ENCODE measurements around the gene GUCY2C. TPM values are rescaled to one million over a fixed set of nuclear protein-coding genes. Genes with fewer than 3 reads are reported as not detected.

Gene GUCY2C
- polyA plus RNA-seq, 4 donors = 0.38 to 0.89 (median 0.56) TPM

DNA sequence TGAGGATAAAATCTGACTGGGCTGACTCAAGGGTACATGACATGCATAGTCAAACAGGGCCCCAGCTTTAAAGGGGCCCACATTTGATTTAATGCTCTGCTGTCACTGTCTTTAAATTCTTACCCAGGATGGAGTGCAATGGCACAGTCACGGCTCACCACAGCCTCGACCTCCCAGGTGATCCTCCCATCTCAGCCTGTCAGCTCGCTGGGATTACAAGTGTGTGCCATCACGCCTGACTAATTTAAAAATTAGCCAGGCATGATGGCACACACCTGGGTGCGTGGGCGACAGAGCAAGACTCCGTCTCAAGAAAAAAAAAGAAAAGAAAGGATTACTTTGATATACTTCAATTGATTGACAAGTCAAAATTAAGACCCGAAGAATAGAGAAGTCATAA, 119.5 kb downstream of the GUCY2C start:
- DNase-seq (ENCODE audit: low read depth in 4 of 4, low spot score in 3 of 4) = no peak

DNA sequence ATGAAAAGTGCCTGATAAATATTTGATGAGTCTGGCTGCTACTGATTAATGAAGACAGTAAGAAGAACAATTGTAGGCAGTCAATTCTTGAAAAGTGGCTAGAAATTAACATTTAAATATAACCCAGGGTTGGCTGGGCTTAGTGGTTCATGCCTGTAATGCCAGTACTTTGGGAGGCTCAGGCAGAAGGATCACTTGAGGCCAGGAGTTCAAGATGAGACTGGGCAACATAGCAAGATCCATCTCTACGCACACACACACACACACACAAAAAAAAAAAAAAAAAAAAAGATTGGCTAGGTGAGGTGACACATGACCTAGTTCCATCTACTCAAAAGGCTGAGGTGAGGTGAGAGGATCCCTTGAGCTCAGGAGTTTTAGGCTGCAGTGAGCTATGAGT, 120.8 kb downstream of the GUCY2C start:
- DNase-seq (ENCODE audit: low read depth in 4 of 4, low spot score in 3 of 4) = no peak

DNA sequence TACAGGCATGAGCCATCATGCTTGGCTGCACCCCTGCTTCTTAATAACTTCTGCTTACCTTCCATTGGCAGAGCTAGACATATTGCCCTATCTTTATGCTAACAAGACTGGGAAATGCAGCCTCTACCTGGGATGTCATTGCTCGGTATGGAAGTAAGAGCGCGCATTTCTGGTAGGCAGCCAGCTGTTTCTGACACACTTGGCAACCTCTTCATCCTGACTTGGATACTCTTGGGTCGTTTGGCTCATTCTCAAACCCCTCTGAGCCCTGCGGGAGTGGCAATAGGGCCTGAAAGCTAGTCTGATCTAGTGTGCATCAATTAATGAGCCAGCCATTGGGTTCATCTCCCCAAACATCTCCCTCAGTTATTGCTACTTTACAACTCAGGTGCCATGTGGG, 123.3 kb downstream of the GUCY2C start:
- DNase-seq (ENCODE audit: low read depth in 4 of 4, low spot score in 3 of 4) = no peak

DNA sequence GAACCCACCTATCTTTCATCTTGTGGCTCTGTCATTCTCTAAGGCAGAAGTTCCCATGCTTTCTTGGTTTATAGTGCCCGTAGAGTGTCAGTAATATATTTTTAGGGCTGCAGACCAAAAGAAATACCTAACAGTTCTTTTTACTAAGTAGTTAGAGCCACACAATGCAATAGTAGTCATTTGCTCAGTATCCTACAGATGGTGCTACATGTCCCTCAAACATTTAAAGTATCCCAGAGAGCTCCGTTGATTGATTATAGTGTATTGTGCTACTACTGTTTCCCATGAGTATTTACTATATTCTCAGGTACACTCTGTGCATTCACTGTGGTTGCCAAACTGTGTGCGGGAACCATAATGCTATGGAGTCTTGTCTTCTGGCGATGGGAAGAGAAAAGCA, 124.0 kb downstream of the GUCY2C start:
- DNase-seq (ENCODE audit: low read depth in 4 of 4, low spot score in 3 of 4) = no peak

DNA sequence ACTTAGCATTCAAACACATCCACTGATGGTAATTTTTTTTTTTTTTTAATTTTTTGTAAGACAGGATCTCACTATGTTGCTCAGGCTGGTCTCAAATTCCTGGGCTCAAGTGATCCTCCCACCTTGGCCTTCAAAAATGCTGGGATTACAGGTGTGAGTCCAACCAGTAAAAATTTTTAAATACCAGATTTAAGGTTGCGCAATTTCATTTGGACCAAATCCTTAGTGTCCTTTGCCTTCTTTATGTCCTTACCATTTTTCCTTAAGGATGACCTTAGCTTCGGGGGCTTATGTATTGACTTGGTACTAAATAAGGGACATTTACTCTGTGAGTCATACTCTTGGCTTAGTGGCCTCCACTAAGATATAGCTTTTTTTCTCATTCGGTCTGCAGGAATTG, 124.6 kb downstream of the GUCY2C start:
- no peak for DNase-seq (ENCODE audit: low read depth in 4 of 4, low spot score in 3 of 4)

DNA sequence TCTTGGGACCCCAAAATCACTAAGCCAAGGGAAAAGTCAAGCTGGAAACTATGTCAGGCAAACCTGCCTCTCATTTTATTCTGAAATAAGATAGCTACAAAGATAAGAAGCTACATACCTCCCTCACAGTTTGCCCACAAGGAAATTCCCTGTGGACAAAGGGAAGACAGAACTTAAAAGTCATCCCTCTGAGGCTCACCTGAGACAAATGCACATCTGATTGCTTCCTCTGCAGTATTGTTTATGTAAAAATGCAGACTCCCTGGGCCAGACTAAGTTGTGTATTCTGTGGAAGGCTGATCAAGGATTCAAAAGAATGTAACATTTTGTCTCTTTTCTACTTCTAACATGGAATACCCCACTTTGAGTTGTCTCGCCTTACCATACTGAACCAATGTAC, 126.2 kb downstream of the GUCY2C start:
- DNase-seq (ENCODE audit: low read depth in 4 of 4, low spot score in 3 of 4) = no peak

DNA sequence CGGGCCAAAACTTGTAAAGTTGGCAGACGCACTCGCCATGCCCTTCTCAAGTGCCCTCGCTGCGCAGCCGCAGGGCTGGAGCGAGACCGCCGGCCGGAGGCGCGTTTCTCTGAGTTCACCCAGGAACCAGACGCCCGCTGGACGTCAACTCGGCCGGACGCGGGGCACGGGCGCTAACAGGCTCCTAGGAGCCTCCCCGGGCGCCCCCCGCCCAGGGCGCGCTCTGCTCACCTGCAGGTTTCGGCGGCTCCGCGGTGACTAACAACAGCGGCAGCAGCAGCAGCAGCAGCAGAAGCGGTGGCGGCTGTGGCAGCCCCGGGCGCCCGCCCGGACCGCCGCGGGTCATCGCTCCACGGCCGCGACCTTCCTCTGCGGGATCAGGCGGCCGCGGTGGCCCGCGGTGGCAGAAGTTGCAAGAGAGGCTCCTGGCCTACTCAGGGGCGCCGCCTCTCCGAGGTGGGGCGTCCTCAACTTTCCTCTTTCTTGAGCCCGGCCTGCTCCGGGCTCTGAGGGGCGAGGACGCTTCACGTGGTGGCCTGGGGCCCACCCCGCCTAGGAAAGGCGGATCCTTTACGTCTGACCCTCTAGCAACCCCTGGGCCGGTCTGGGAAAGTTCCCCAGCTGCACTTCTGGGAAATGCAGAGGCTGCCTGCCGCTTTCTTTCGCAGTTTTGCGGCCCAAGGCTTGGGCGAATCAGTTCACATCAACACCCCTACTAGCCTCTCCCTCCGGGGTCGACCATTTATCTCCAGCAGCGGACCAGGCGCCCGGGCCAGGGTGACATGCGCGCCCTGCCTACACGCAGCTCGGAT, 128.8 kb downstream of the GUCY2C start, which contains the start of gene PLBD1:
Gene PLBD1 (minus strand): TSS at position 533 of the 812 bp plus-strand sequence. CDS start 187 bp downstream, at position 346.
- peak; percentile 22 to 51 (median 49) for DNase-seq (ENCODE audit: low read depth in 4 of 4, low spot score in 3 of 4)

DNA sequence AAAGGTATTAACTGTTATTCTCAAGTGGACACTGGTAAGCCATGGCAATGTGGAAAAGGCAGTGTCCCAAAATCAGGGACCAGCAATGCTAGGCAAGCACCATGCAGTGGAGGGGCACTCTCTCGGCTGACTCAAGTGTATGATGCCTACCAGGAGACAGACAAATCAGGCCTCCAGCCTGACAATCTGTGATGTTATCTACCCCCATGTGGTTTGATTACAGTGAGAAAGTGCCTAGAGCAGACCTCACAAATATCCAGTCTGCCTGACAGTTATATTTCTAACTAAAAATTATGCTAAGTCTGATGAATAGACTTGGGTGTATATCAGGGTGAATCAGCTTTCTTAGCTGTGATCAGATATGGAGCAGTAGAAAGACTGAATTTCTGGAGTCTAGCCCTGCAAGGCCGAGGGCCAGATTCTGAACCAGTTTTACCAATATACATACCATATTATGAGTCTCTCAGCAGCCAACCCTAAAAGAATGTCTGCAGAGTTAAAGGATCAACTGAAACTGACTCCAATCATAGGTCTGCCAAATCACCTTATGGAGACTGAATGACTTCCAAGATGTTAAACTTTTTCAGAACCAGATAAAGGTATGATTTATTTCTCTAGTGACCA, 132.0 kb downstream of the GUCY2C start:
- DNase-seq (ENCODE audit: low read depth in 4 of 4, low spot score in 3 of 4) = no peak

DNA sequence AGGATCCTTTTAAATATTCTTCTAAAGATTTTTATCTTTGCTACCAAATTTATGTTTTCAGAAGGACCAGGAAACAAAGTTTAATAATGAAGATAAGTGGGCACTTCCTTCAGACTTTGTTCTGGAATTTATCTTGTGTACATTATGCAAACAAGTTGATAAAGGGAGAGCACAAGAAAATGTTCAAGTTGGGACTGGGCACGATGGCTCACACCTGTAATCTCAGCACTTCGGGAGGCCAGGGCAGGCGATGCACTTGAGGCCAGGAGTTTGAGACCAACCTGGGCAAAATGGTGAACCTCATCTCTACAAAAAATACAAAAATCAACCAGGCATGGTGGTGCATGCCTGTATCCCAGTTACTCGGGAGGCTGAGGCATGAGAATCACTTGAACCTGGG, 133.4 kb downstream of the GUCY2C start:
- DNase-seq (ENCODE audit: low read depth in 4 of 4, low spot score in 3 of 4) = no peak

Other genes starting within 250 kb of the GUCY2C start
- gene PLBD1, start 128.7 kb downstream of the GUCY2C start, polyA plus RNA-seq (ENCODE audit: insufficient read length in 4 of 4) = 10 to 100 TPM; 39.4 to 47.7 (median 43.2) TPM
- gene WBP11, start 106.9 kb upstream of the GUCY2C start, polyA plus RNA-seq (ENCODE audit: insufficient read length in 4 of 4) = 100 to 1,000 TPM in 3 of 4 donors, 10 to 100 TPM in 1; 93.4 to 113 (median 112) TPM
- 1 to 10 TPM; 4.7 to 6.8 (median 4.9) TPM for gene C12orf60, start 107.1 kb upstream of the GUCY2C start, polyA plus RNA-seq (ENCODE audit: insufficient read length in 4 of 4)
- gene SMCO3, start 117.6 kb upstream of the GUCY2C start, polyA plus RNA-seq (ENCODE audit: insufficient read length in 4 of 4) = 1 to 10 TPM; 3.0 to 3.6 (median 3.3) TPM
- gene ART4, start 146.9 kb upstream of the GUCY2C start, polyA plus RNA-seq (ENCODE audit: insufficient read length in 4 of 4) = under 1 TPM; 0.11 to 0.25 (median 0.14) TPM
- 10 to 100 TPM; 41.2 to 70.3 (median 48.2) TPM for gene MGP, start 189.3 kb upstream of the GUCY2C start, polyA plus RNA-seq (ENCODE audit: insufficient read length in 4 of 4)
- 10 to 100 TPM; 20.6 to 41.4 (median 30.2) TPM for gene ERP27, start 241.9 kb upstream of the GUCY2C start, polyA plus RNA-seq (ENCODE audit: insufficient read length in 4 of 4)